GM20000 (cell line): Measurements from ENCODE around the gene TTI1.
A peak's percentile ranks its signal among the peaks of the same experiment; 100 is the strongest.

Experiments used
- DNase-seq: peaks from one replicate; pipeline ENCODE4 v3.0.0; 2012; ENCODE audit warnings: low spot score
- TF ChIP-seq, protein P1 (sequence below): IDR thresholded peaks from 2 replicates; pipeline ENCODE4 v1.5.1; 2012; ENCODE audit warnings: mild to moderate bottlenecking, control low read depth; ENCODE audit errors: extremely low read depth, missing control alignments

Gene TTI1

DNA sequence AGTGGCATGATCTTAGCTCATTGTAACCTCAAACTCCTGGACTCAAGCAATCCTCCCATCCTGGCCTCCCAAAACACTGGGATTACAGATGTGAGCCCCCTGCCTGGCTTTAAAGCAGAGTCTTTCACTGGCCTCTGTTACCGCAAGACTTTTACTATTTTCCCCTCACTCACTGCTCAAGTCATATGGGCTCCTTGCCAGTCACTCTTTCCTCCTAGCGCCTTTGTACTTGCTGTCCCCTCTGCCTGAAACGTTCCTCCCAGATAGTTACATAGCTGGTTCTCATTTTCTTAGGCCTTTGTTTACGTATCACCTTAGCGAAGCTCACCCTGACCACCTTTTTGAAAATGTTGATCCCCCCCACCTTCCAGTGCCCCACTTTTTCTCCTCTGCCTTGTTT, 29.6 kb upstream of the TTI1 start:
- DNase-seq, result no peak
- TF ChIP-seq, protein P1, sequence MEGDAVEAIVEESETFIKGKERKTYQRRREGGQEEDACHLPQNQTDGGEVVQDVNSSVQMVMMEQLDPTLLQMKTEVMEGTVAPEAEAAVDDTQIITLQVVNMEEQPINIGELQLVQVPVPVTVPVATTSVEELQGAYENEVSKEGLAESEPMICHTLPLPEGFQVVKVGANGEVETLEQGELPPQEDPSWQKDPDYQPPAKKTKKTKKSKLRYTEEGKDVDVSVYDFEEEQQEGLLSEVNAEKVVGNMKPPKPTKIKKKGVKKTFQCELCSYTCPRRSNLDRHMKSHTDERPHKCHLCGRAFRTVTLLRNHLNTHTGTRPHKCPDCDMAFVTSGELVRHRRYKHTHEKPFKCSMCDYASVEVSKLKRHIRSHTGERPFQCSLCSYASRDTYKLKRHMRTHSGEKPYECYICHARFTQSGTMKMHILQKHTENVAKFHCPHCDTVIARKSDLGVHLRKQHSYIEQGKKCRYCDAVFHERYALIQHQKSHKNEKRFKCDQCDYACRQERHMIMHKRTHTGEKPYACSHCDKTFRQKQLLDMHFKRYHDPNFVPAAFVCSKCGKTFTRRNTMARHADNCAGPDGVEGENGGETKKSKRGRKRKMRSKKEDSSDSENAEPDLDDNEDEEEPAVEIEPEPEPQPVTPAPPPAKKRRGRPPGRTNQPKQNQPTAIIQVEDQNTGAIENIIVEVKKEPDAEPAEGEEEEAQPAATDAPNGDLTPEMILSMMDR, result no peak

DNA sequence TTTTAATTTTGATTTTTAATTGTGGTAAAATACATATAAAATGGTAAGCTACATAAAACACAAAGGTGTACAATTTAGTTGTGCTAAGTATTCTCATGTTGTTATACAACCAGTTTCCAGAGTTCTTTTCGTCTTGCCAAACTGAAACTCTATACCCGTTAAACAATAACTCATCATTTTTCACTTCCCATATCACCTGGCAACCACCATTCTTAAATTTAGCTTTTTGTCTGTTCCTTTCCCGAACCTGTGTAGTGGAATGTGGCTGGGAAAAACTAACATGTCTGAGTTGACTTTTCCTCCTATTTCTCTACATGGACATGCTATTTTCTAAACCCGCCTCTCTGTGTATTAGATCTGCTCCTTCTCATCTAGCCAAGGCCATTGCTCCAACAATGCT, 27.9 kb upstream of the TTI1 start:
- TF ChIP-seq, protein P1, result no peak
- peak; percentile 12 for DNase-seq

DNA sequence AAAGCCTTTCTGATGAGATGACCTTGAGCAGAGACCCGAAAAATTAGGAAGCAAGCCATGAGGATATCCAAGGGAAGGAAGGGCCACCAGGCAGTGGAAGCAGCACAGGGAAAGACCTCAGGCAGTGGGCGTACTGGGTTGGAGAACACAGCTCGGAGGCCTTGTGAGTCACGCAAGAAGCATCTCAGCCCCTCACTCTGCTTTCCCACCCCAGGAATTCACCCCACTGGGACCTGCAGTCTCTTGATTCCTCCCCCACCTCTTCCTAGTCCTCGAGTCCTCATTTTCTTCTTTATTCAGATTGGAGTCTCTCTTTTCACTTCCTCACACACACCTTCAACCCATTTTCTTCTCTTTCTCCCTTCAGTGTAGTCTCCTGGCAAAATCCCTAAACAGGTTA, 27.3 kb upstream of the TTI1 start:
- no peak for DNase-seq
- TF ChIP-seq, protein P1, result no peak

GRCh38 chr20:38059832-38060231, 26.6 kb upstream of the TTI1 start:
- TF ChIP-seq, protein P1, result no peak
- DNase-seq, result no peak

GRCh38 chr20:38057351-38057972, 24.2 kb upstream of the TTI1 start:
- TF ChIP-seq, protein P1, result peak; percentile 65
- peak; percentile 73 for DNase-seq

- no peak for DNase-seq
- TF ChIP-seq, protein P1, result no peak
Observed at GRCh38 chr20:38055848-38056247, 22.6 kb upstream of the TTI1 start.

GRCh38 chr20:38055294-38055693, 22.0 kb upstream of the TTI1 start:
- TF ChIP-seq, protein P1, result no peak
- DNase-seq, result no peak
